ENCODE results near the gene FAM131A. TPM values are rescaled to one million over a fixed set of nuclear protein-coding genes. Genes with fewer than 3 reads are reported as not detected.

The FAM131A gene
- polyA plus RNA-seq, 4 donors, result 9.7 to 13.1 (median 10.8) TPM

GRCh38 chr3:184333700-184334099 lies 3.7 kb upstream of the FAM131A start:
- DNase-seq (no peak), FAIRE-seq (no peak)
- Histone ChIP-seq H3K9me3 (ENCODE audit: control insufficient read depth in 2 of 2, insufficient read depth in 1 of 2, low read depth in 1 of 2, low read length in 1 of 2) (no peaks in the 10 kb centered on the region), H3K4me1 (ENCODE audit: control insufficient read depth in 3 of 3, insufficient read depth in 2 of 3, low read depth in 1 of 3, low read length in 2 of 3) (peaks cover 0 to 24% (median 0%) of the 10 kb centered on the region in 3 donors), H3K27ac (ENCODE audit: low read depth in 1 of 3, low read length in 2 of 3) (no peak overlapping the region), H3K36me3 (ENCODE audit: control insufficient read depth in 3 of 3, insufficient read depth in 2 of 3, low read depth in 1 of 3, low read length in 3 of 3) (peaks cover 2 to 68% (median 35%) of the 10 kb centered on the region in 3 donors), H3K4me3 (ENCODE audit: low read depth in 1 of 3, low read length in 3 of 3) (no peak overlapping the region), H3K27me3 (ENCODE audit: control insufficient read depth in 3 of 3, insufficient read depth in 3 of 3, low read length in 3 of 3) (no peaks in the 10 kb centered on the region)
- WGBS, 3 donors, result 76 to 78% (median 77%) methylated on average over 3 of the region's 3 CpGs

GRCh38 chr3:184334470-184335158 lies 2.8 kb upstream of the FAM131A start:
- Histone ChIP-seq H3K27me3 (ENCODE audit: control insufficient read depth in 3 of 3, insufficient read depth in 3 of 3, low read length in 3 of 3) (no peaks in the 10 kb centered on the region), H3K4me1 (ENCODE audit: control insufficient read depth in 3 of 3, insufficient read depth in 2 of 3, low read depth in 1 of 3, low read length in 2 of 3) (peaks cover 0 to 29% (median 0%) of the 10 kb centered on the region in 3 donors), H3K4me3 (ENCODE audit: low read depth in 1 of 3, low read length in 3 of 3) (no peak overlapping the region), H3K36me3 (ENCODE audit: control insufficient read depth in 3 of 3, insufficient read depth in 2 of 3, low read depth in 1 of 3, low read length in 3 of 3) (peaks cover under 1 to 63% (median 32%) of the 10 kb centered on the region in 3 donors), H3K27ac (ENCODE audit: low read depth in 1 of 3, low read length in 2 of 3) (peak overlapping the region in 2 of 3 donors; percentile 6 to 97), H3K9me3 (ENCODE audit: control insufficient read depth in 2 of 2, insufficient read depth in 1 of 2, low read depth in 1 of 2, low read length in 1 of 2) (no peaks in the 10 kb centered on the region)
- DNase-seq (peak; percentile 30 to 32), FAIRE-seq (no peak)
- WGBS, 3 donors, result 74 to 80% (median 79%) methylated on average over 14 to 15 of the region's 15 CpGs

- peak overlapping the region in 1 of 3 donors; percentile 71 for H3K4me3 ChIP-seq (ENCODE audit: low read depth in 1 of 3, low read length in 3 of 3)
- FAIRE-seq (no peak), DNase-seq (no peak)
- peaks cover 0 to 58% (median 32%) of the 10 kb centered on the region in 3 donors for H3K36me3 ChIP-seq (ENCODE audit: control insufficient read depth in 3 of 3, insufficient read depth in 2 of 3, low read depth in 1 of 3, low read length in 3 of 3)
- H3K27me3 ChIP-seq (ENCODE audit: control insufficient read depth in 3 of 3, insufficient read depth in 3 of 3, low read length in 3 of 3), result no peaks in the 10 kb centered on the region
- 45 to 56% (median 46%) methylated on average over 4 of the region's 4 CpGs for WGBS, 3 donors
- peak overlapping the region; percentile 86 to 97 (median 95) for H3K27ac ChIP-seq (ENCODE audit: low read depth in 1 of 3, low read length in 2 of 3)
- peaks cover 0 to 29% (median 0%) of the 10 kb centered on the region in 3 donors for H3K4me1 ChIP-seq (ENCODE audit: control insufficient read depth in 3 of 3, insufficient read depth in 2 of 3, low read depth in 1 of 3, low read length in 2 of 3)
- no peaks in the 10 kb centered on the region for H3K9me3 ChIP-seq (ENCODE audit: control insufficient read depth in 2 of 2, insufficient read depth in 1 of 2, low read depth in 1 of 2, low read length in 1 of 2)
These were observed 2.1 kb upstream of the FAM131A start for GRCh38 chr3:184335291-184335660.

- Histone ChIP-seq H3K27me3 (ENCODE audit: control insufficient read depth in 3 of 3, insufficient read depth in 3 of 3, low read length in 3 of 3) (no peaks in the 10 kb centered on the region), H3K4me3 (ENCODE audit: low read depth in 1 of 3, low read length in 3 of 3) (peak overlapping the region; percentile 71 to 79 (median 73)), H3K9me3 (ENCODE audit: control insufficient read depth in 2 of 2, insufficient read depth in 1 of 2, low read depth in 1 of 2, low read length in 1 of 2) (no peaks in the 10 kb centered on the region), H3K4me1 (ENCODE audit: control insufficient read depth in 3 of 3, insufficient read depth in 2 of 3, low read depth in 1 of 3, low read length in 2 of 3) (peaks cover 0 to 29% (median 0%) of the 10 kb centered on the region in 3 donors), H3K36me3 (ENCODE audit: control insufficient read depth in 3 of 3, insufficient read depth in 2 of 3, low read depth in 1 of 3, low read length in 3 of 3) (peaks cover 0 to 57% (median 31%) of the 10 kb centered on the region in 3 donors), H3K27ac (ENCODE audit: low read depth in 1 of 3, low read length in 2 of 3) (peak overlapping the region; percentile 86 to 97 (median 95))
- DNase-seq, result peak; percentile 77 to 94
- FAIRE-seq, result no peak
- WGBS, 3 donors, result 0 to 1% (median 1%) methylated on average over 48 to 77 of the region's 77 CpGs
These were observed 1.5 kb upstream of the FAM131A start for GRCh38 chr3:184335661-184336546.

GRCh38 chr3:184336547-184337398 lies 627 bp upstream of the FAM131A start:
- peaks cover 0 to 54% (median 23%) of the 10 kb centered on the region in 3 donors for H3K36me3 ChIP-seq (ENCODE audit: control insufficient read depth in 3 of 3, insufficient read depth in 2 of 3, low read depth in 1 of 3, low read length in 3 of 3)
- FAIRE-seq (no peak), DNase-seq (peak; percentile 61 to 73)
- H3K27ac ChIP-seq (ENCODE audit: low read depth in 1 of 3, low read length in 2 of 3), result peak overlapping the region; percentile 86 to 97 (median 95)
- no peaks in the 10 kb centered on the region for H3K9me3 ChIP-seq (ENCODE audit: control insufficient read depth in 2 of 2, insufficient read depth in 1 of 2, low read depth in 1 of 2, low read length in 1 of 2)
- peak overlapping the region; percentile 71 to 79 (median 73) for H3K4me3 ChIP-seq (ENCODE audit: low read depth in 1 of 3, low read length in 3 of 3)
- H3K27me3 ChIP-seq (ENCODE audit: control insufficient read depth in 3 of 3, insufficient read depth in 3 of 3, low read length in 3 of 3), result no peaks in the 10 kb centered on the region
- 23 to 27% (median 25%) methylated on average over 17 of the region's 17 CpGs for WGBS, 3 donors
- peaks cover 0 to 29% (median 0%) of the 10 kb centered on the region in 3 donors for H3K4me1 ChIP-seq (ENCODE audit: control insufficient read depth in 3 of 3, insufficient read depth in 2 of 3, low read depth in 1 of 3, low read length in 2 of 3)

GRCh38 chr3:184337981-184338380 lies 581 bp downstream of the FAM131A start:
- H3K4me1 ChIP-seq (ENCODE audit: control insufficient read depth in 3 of 3, insufficient read depth in 2 of 3, low read depth in 1 of 3, low read length in 2 of 3), result peaks cover 0 to 29% (median 0%) of the 10 kb centered on the region in 3 donors
- 71 to 79% (median 77%) methylated on average over 7 of the region's 7 CpGs for WGBS, 3 donors
- H3K9me3 ChIP-seq (ENCODE audit: control insufficient read depth in 2 of 2, insufficient read depth in 1 of 2, low read depth in 1 of 2, low read length in 1 of 2), result no peaks in the 10 kb centered on the region
- no peaks in the 10 kb centered on the region for H3K27me3 ChIP-seq (ENCODE audit: control insufficient read depth in 3 of 3, insufficient read depth in 3 of 3, low read length in 3 of 3)
- H3K4me3 ChIP-seq (ENCODE audit: low read depth in 1 of 3, low read length in 3 of 3), result peak overlapping the region in 1 of 3 donors; percentile 3
- DNase-seq (no peak), FAIRE-seq (no peak)
- H3K27ac ChIP-seq (ENCODE audit: low read depth in 1 of 3, low read length in 2 of 3), result peak overlapping the region in 2 of 3 donors; percentile 95 to 97
- peaks cover 0 to 54% (median 13%) of the 10 kb centered on the region in 3 donors for H3K36me3 ChIP-seq (ENCODE audit: control insufficient read depth in 3 of 3, insufficient read depth in 2 of 3, low read depth in 1 of 3, low read length in 3 of 3)

- peak overlapping the region in 1 of 3 donors; percentile 24 for H3K4me3 ChIP-seq (ENCODE audit: low read depth in 1 of 3, low read length in 3 of 3)
- DNase-seq, result peak in 1 of 2 donors; percentile 86
- peaks cover 0 to 55% (median 9%) of the 10 kb centered on the region in 3 donors for H3K36me3 ChIP-seq (ENCODE audit: control insufficient read depth in 3 of 3, insufficient read depth in 2 of 3, low read depth in 1 of 3, low read length in 3 of 3)
- H3K9me3 ChIP-seq (ENCODE audit: control insufficient read depth in 2 of 2, insufficient read depth in 1 of 2, low read depth in 1 of 2, low read length in 1 of 2), result no peaks in the 10 kb centered on the region
- H3K27me3 ChIP-seq (ENCODE audit: control insufficient read depth in 3 of 3, insufficient read depth in 3 of 3, low read length in 3 of 3), result no peaks in the 10 kb centered on the region
- peak overlapping the region in 2 of 3 donors; percentile 95 to 97 for H3K27ac ChIP-seq (ENCODE audit: low read depth in 1 of 3, low read length in 2 of 3)
- no peak for FAIRE-seq
- WGBS, 3 donors, result 28 to 38% (median 34%) methylated on average over 31 to 37 of the region's 37 CpGs
- peaks cover 0 to 29% (median 0%) of the 10 kb centered on the region in 3 donors for H3K4me1 ChIP-seq (ENCODE audit: control insufficient read depth in 3 of 3, insufficient read depth in 2 of 3, low read depth in 1 of 3, low read length in 2 of 3)
These were observed 1.1 kb downstream of the FAM131A start for GRCh38 chr3:184338511-184338945.
